GM23248 (cell line): ENCODE results near the gene SPOCK3.

Source experiments
- EZH2 ChIP-seq: fragments of 200-600 bp; sonication (generic); IDR thresholded peaks from 2 replicates; pipeline ENCODE4 v1.6.1; 2018; ENCODE audit warnings: antibody characterized with exemption, mild to moderate bottlenecking; ENCODE audit not compliant: insufficient read depth, poor library complexity, severe bottlenecking
- EZH2phosphoT487 ChIP-seq: fragments of 200-600 bp; sonication (generic); IDR thresholded peaks from 2 replicates; pipeline ENCODE4 v1.6.1; 2018; ENCODE audit warnings: antibody characterized with exemption, moderate library complexity, mild to moderate bottlenecking, low read depth; ENCODE audit not compliant: insufficient read depth

- no peak for TF ChIP-seq EZH2
- no peak for TF ChIP-seq EZH2phosphoT487
These were observed 119.8 kb downstream of the SPOCK3 start for GRCh38 chr4:167114416-167114971.
